Panc1 (cell line): ENCODE results near the gene BMI1.

Experiments
- CTCF ChIP-seq: fragments of 450-650 bp; IDR thresholded peaks from 2 replicates; pipeline ENCODE4 v1.5.1; 2017; ENCODE audit warnings: mild to moderate bottlenecking
- REST ChIP-seq, 2 experiments: IDR thresholded peaks; 2 replicates each; pipeline ENCODE4 v1.6.1; 2011 to 2012; ENCODE audit warnings: low read depth in 2 of 2, control low read depth in 1 of 2, low read length in 1 of 2, mild to moderate bottlenecking in 1 of 2, moderate library complexity in 1 of 2; ENCODE audit not compliant: insufficient read depth in 1 of 2
- SIN3A ChIP-seq: IDR thresholded peaks from 2 replicates; pipeline ENCODE4 v1.6.1; 2012; ENCODE audit warnings: low read depth, mild to moderate bottlenecking, low read length, moderate library complexity, borderline replicate concordance; ENCODE audit not compliant: insufficient read depth

- no peak for TF ChIP-seq SIN3A
- TF ChIP-seq CTCF: no peak
- no peak for TF ChIP-seq REST (IDR thresholded peaks at IDR 0.05; ENCODE audit: insufficient read depth in 1 of 2, low read depth in 2 of 2, low read length in 1 of 2)
Measured at GRCh38 chr10:22280078-22280477, 40.8 kb upstream of the BMI1 start.
